Prostate gland (tissue), 2 donors: ENCODE measurements around the gene ZNF628. TPM values are rescaled to one million over a fixed set of nuclear protein-coding genes. Genes with fewer than 3 reads are reported as not detected.

Experiments used
- DNase-seq: peaks from one replicate; pipeline ENCODE4 v3.0.0-alpha.2; 2019; ENCODE audit warnings: low spot score
- H3K27ac ChIP-seq, 2 donors: fragments of 200-600 bp; sonication (generic); 2 replicates each; pipeline ENCODE4 v1.5.1; 2017 to 2019
- H3K27me3 ChIP-seq: fragments of 200-600 bp; sonication (generic); replicated peaks from 2 replicates; pipeline ENCODE4 v1.5.1; 2019; ENCODE audit not compliant: insufficient read depth
- H3K36me3 ChIP-seq, 2 donors: fragments of 200-600 bp; sonication (generic); 1 replicate in 1 of 2; 2 replicates in 1 of 2; pipeline versions ENCODE4 v1.5.1 to v1.8.1; 2017 to 2019
- H3K4me1 ChIP-seq: fragments of 200-600 bp; sonication (generic); replicated peaks from 2 replicates; pipeline ENCODE4 v1.5.1; 2019
- H3K4me3 ChIP-seq, 2 donors: fragments of 200-600 bp; sonication (generic); 2 replicates each; pipeline ENCODE4 v1.5.1; 2017 to 2019
- H3K9me3 ChIP-seq: fragments of 200-600 bp; sonication (generic); 2 replicates; pipeline ENCODE4 v1.5.1; 2017
- POLR2A ChIP-seq: fragments of 450-650 bp; IDR thresholded peaks from one replicate; pipeline ENCODE4 v1.6.1; 2016; ENCODE audit warnings: antibody characterized with exemption, mild to moderate bottlenecking
- POLR2AphosphoS5 ChIP-seq: sonication (generic); formaldehyde crosslinking; IDR thresholded peaks from one replicate; pipeline ENCODE4 v1.6.1; 2017; ENCODE audit warnings: antibody characterized with exemption
- WGBS: methylation state at CpG from one replicate; pipeline ENCODE4 v1.1.5; 2018; 5-methylcytosine and 5-hydroxymethylcytosine counted together
- intact Hi-C: fragments of 100-400 bp; cut with DNase I; formaldehyde crosslinking; loops from one replicate; pipeline ENCODE4 v1.14.2; 2022
- total RNA-seq, 2 donors: library from RNA; depleted of rRNA; stranded (reverse); fragments of >200 nt; gene quantifications; one replicate each; pipeline ENCODE4 v1.1.0, GENCODE V29; 2016
- TF ChIP-seq, protein P1 (sequence below), 4 experiments: fragments of 200-600 bp in 2 of 4; fragments of 450-650 bp in 2 of 4; sonication (generic) in 2 of 4; IDR thresholded peaks; 1 replicate in 3 of 4; 2 replicates in 1 of 4; pipeline ENCODE4 v1.5.1; 2016 to 2019; ENCODE audit warnings: antibody characterized with exemption in 4 of 4, mild to moderate bottlenecking in 2 of 4, moderate library complexity in 2 of 4

Gene ZNF628
- total RNA-seq = 10 to 100 TPM; 10.9 to 66.4 TPM

DNA sequence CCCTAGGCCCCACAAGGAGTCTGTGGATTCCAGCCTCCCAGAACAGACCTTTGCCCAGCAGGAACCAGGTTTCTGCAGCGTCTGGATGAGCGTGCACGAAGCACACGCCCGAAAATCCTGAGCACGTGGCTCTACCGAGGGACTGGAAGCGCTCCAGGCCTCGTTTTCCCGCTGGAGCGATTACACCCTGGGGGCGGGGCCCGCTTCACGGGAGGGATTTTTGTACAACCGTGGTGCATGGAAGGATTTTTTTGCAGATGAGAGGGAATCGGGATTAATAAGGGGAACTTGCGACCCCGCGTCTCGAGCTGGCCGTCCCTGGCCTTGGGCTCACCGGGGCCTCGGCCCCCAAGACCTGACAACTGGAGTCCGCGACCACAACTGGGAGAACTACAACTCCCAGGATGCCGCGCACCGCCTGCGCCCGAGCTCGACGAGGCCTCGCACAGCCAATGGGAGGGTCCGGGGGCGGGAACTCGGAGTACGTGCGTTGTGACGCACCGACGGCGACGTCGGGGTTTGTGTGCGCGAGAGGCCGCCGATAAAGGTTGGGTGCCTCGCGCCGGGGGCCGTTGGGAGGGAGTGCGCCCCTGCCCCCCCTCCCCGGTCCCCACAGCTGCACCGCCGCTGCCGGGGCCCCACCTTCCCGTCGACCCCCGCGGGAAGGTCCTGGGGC, at the start of gene ZNF628:
ZNF628 (plus strand) TSS at position 518 of the 676 bp plus-strand sequence. CDS start 3,294 bp downstream, outside the sequence.
- Histone ChIP-seq H3K4me1 (no peaks in the 10 kb centered on the region), H3K9me3 (no peaks in the 10 kb centered on the region), H3K4me3 (peak within 1 kb of the TSS; percentile 61 to 74), H3K36me3 (no peaks in the 10 kb centered on the region), H3K27ac (peak within 1 kb of the TSS; percentile 98), H3K27me3 (no peaks in the 10 kb centered on the region)
- DNase-seq = peak; percentile 98
- TF ChIP-seq POLR2A = peak; percentile 63
- TF ChIP-seq, protein P1, sequence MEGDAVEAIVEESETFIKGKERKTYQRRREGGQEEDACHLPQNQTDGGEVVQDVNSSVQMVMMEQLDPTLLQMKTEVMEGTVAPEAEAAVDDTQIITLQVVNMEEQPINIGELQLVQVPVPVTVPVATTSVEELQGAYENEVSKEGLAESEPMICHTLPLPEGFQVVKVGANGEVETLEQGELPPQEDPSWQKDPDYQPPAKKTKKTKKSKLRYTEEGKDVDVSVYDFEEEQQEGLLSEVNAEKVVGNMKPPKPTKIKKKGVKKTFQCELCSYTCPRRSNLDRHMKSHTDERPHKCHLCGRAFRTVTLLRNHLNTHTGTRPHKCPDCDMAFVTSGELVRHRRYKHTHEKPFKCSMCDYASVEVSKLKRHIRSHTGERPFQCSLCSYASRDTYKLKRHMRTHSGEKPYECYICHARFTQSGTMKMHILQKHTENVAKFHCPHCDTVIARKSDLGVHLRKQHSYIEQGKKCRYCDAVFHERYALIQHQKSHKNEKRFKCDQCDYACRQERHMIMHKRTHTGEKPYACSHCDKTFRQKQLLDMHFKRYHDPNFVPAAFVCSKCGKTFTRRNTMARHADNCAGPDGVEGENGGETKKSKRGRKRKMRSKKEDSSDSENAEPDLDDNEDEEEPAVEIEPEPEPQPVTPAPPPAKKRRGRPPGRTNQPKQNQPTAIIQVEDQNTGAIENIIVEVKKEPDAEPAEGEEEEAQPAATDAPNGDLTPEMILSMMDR (IDR thresholded peaks at IDR 0.05) = no peak
- peak; percentile 89 for TF ChIP-seq POLR2AphosphoS5
- under 1% methylated on average over 51 of the region's 61 CpGs for whole genome bisulfite sequencing
- intact Hi-C loops = no loop called here

- TF ChIP-seq, protein P1 (IDR thresholded peaks at IDR 0.05) = no peak
- TF ChIP-seq POLR2AphosphoS5 (no peak), POLR2A (no peak)
- no peaks in the 10 kb centered on the region for H3K9me3 ChIP-seq
- H3K36me3 ChIP-seq = no peaks in the 10 kb centered on the region
- peaks cover 26% of the 10 kb centered on the region for H3K27me3 ChIP-seq
- H3K4me3 ChIP-seq = no peak overlapping the region
- H3K27ac ChIP-seq = no peak overlapping the region
- H3K4me1 ChIP-seq = no peaks in the 10 kb centered on the region
- no peak for DNase-seq
- WGBS = 97% methylated on average over 1 of the region's 1 CpG
- intact Hi-C loops = no loop called here
These were observed 45.2 kb upstream of the ZNF628 start for GRCh38 chr19:55431183-55431582.

- Histone ChIP-seq H3K27ac (no peak overlapping the region), H3K4me3 (no peak overlapping the region), H3K36me3 (no peaks in the 10 kb centered on the region), H3K4me1 (no peaks in the 10 kb centered on the region), H3K27me3 (peaks cover 26% of the 10 kb centered on the region), H3K9me3 (no peaks in the 10 kb centered on the region)
- WGBS = 86% methylated on average over 14 of the region's 14 CpGs
- no peak for DNase-seq
- TF ChIP-seq POLR2A = no peak
- TF ChIP-seq POLR2AphosphoS5 = no peak
- TF ChIP-seq, protein P1 (IDR thresholded peaks at IDR 0.05) = no peak
- intact Hi-C loops = no loop called here
These were observed 44.0 kb upstream of the ZNF628 start for GRCh38 chr19:55432241-55432959.

DNA sequence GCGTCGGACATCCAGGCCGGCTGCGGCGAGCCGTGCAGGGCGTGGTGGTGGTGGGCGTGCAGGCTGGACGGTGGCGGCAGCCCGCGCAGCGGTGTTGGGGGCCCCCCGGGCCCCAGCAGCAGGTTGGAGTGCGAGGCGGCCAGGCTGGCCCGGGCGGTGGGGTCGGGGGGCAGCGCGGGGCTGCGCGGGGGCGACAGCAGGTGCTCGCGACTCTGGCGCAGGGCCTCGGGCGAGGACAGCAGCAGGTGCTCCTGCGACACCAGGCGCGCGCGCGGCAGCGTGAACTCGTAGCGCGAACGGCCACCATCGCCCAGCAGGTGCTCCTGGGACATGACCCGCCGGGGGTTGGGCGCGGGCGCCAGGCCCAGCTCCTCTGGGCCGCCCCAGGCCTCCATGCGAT, 43.1 kb upstream of the ZNF628 start:
- Histone ChIP-seq H3K4me3 (no peak overlapping the region), H3K27me3 (peaks cover 30% of the 10 kb centered on the region), H3K27ac (no peak overlapping the region), H3K9me3 (no peaks in the 10 kb centered on the region), H3K4me1 (no peaks in the 10 kb centered on the region), H3K36me3 (no peaks in the 10 kb centered on the region)
- intact Hi-C loops = no loop called here
- no peak for DNase-seq
- TF ChIP-seq POLR2AphosphoS5 (no peak), POLR2A (no peak)
- TF ChIP-seq, protein P1 (IDR thresholded peaks at IDR 0.05) = no peak
- WGBS = 2% methylated on average over 8 of the region's 48 CpGs
